ENCODE results near the gene DIO1. TPM values are rescaled to one million over a fixed set of nuclear protein-coding genes. Genes with fewer than 3 reads are reported as not detected.

Gene DIO1
- total and polyA plus RNA-seq, 9 of the 15 experiments (the other 6 are each of a cell fraction or from before 2014, with no cell fraction given): not detected

DNA sequence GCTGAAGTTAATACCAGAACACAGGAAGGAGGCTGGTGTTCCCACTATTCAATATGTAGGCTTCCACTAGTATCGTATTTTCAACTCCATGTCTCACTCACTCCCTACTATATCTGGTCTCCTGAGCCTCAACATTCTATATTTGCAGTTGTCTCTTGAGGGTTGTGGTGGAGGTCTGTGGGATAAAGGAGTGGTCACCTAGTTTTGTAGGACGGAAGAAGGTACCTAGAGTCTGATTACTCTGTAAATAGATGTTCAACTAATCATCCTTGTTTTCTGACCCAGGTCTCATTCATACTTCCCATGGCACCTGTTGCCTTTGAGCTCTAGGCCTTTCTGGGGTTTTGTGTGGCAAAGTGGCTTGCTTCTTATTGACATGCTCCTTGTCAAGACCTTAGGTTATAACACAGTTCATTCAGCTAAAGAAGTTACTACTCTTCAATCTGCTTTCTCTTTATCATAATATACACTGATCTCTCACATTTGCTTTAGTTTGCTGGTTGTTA is 33.4 kb downstream of the DIO1 start:
- no peaks in the 10 kb centered on the region for H3K9me3 ChIP-seq (replicated peaks; ENCODE audit: control insufficient read depth, insufficient read depth, low read depth, low read length)
- in situ Hi-C loops (cut with MboI): no loop called here
- H3K79me2 ChIP-seq (ENCODE audit: control insufficient read depth, insufficient read depth, low read length): no peaks in the 10 kb centered on the region
- FAIRE-seq (no peak), DNase-seq (ENCODE audit: extremely low read depth in 1 of 4, low spot score in 3 of 4) (no peak), ATAC-seq (no peak)
- H2AFZ ChIP-seq (ENCODE audit: low read depth, low read length): no peak overlapping the region
- CTCF ChIA-PET (ENCODE audit: low intra/inter-chr PET ratio): interaction anchor here (0.6 kb wide), 1 partner anchor 108 kb away, joined by 4 read pairs; no protein-coding TSS in a partner anchor
- no peak overlapping the region for H3K4me2 ChIP-seq (ENCODE audit: insufficient read depth, low read length)
- 94% methylated on average over 2 of the region's 2 CpGs for WGBS (ENCODE audit: insufficient coverage, low coverage, missing lambda C conversion rate)
- no peak overlapping the region for H3K4me3 ChIP-seq
- TF ChIP-seq SFPQ (IDR thresholded peaks at IDR 0.05; ENCODE audit: low read depth, low read length): no peak
- no peak for TF ChIP-seq ELF1 (tag; IDR thresholded peaks at IDR 0.05)
- TF ChIP-seq EP400 (IDR thresholded peaks at IDR 0.05): no peak
- no peak for TF ChIP-seq GTF2A2 (tag; IDR thresholded peaks at IDR 0.05)
- TF ChIP-seq MBD2 (IDR thresholded peaks at IDR 0.05; ENCODE audit: borderline replicate concordance, low read depth): no peak
- no peak for TF ChIP-seq ZC3H11A (IDR thresholded peaks at IDR 0.05; ENCODE audit: low read depth, low read length)
- no peaks in the 10 kb centered on the region for H3K27me3 ChIP-seq (ENCODE audit: control insufficient read depth in 2 of 2, insufficient read depth in 2 of 2, low read length in 2 of 2)
- no peaks in the 10 kb centered on the region; a peak in 1 of 5 replicates for H3K4me1 ChIP-seq (replicated peaks in 1 of 2; ENCODE audit: control insufficient read depth in 2 of 2, insufficient read depth in 2 of 2, low read length in 2 of 2)
- H3K27ac ChIP-seq (ENCODE audit: extremely low read depth, low read depth, low read length): no peak overlapping the region
- POLR2A ChIA-PET: interaction anchor here (0.9 to 1.2 kb wide), 2 partner anchors 15 to 17 kb away, joined by 4 read pairs; no protein-coding TSS in a partner anchor
- no peak overlapping the region for H3K9ac ChIP-seq (ENCODE audit: insufficient read depth in 1 of 2, low read depth in 2 of 2, low read length in 2 of 2)
- peaks cover 64% of the 10 kb centered on the region for H3K36me3 ChIP-seq (ENCODE audit: control insufficient read depth, insufficient read depth, low read length)
- H3K9me1 ChIP-seq (ENCODE audit: control insufficient read depth, insufficient read depth, low read length): no peaks in the 10 kb centered on the region
- BruUV-seq (replicated peaks): no TSS peak
- no peaks in the 10 kb centered on the region for H4K20me1 ChIP-seq (replicated peaks; ENCODE audit: control insufficient read depth, insufficient read depth, low read length)
- intact Hi-C loops (cut with micrococcal nuclease): no loop called here
